D341Med (cell line): ENCODE measurements around the gene HCRTR1.
"Not testable (repeated sequence)": the region's sequence is repeated elsewhere in the genome, so short reads cannot be mapped to it uniquely, and the experiment has no call there.

Experiments
- DNase-seq: peaks from one replicate; pipeline ENCODE4 v3.0.0; 2012; ENCODE audit warnings: low spot score

Gene HCRTR1

DNA sequence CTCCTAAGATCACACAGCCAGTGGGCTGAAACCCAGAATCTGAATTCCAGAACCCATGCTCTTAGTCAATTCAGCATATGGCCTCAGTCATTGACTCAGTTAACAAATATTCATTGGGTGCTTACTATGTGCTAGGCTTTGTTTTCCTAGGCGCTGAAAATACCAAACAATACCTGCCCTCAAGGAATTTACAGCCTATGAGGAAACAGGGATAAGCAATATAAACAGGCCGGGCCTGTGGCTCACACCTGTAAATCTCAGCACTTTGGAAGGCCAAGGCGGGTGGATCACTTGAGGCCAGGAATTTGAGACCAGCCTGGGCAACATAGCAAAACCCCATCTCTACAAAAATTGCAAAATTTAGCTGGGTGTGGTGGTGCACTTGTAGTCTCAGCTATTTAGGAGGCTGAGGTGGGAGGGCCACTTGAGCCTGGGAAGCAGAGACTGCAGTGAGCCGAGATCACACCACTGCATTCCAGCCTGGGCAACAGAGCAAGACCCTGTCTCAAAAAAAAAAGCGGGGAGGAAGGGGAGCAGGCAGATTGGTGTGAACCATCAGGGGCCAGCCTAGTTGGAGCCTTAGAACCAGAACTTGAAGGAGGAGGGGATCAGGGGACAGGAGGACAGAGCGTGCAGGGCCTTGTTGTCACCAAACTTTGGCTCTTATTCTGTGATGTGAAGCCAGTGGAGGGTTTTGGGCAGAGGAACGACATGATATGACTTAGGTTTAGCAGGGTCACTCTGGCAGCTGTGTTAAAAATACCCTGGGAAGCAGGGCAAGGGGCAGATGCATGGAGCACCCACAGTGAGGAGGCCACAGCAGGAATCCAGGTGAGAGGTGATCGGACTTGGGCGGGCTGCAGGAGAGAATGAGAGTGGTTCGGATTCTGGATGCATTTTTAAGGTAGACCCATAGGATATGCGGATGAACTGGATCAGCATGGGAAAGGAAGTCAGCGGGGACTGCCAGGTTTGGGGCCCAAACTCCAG lies 35.4 kb upstream of the HCRTR1 start:
- DNase-seq = no peak

DNA sequence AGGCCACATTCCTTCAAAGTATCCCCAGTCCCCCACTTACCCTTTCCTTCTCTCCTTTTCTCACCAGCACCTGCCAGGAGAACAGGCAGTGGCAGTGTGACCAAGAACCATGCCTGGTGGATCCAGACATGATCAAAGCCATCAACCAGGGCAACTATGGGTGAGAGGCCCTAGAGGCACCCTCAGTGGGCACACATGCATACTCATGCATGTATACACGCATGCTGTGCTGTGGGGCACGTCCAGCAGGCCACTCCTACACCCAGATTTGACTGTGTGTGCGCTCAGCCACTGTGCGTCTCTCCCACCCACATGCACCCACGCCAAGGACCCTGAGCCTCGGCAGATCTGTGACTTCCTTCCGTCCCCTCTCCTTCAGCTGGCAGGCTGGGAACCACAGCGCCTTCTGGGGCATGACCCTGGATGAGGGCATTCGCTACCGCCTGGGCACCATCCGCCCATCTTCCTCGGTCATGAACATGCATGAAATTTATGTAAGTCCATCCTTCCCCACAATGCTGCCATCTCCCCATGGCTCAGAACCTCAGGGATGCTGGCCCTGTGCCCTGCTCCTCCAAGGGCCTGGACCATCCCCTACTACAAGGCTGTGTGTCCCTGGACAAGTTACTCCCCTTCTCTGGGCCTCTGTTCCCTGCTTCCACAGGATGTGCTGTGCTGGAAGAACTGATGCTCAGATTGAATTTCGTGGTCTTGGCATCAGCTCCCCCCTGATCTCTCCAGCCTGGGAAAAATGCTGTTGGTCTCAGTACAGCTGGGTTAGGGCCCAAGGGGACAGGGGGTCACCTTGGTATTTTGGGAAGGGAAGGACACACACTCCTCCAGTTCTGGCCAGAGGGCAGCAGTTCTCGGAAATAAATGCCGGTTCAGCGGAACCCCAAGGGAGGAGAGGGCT lies 34.2 kb upstream of the HCRTR1 start:
- no peak for DNase-seq

DNA sequence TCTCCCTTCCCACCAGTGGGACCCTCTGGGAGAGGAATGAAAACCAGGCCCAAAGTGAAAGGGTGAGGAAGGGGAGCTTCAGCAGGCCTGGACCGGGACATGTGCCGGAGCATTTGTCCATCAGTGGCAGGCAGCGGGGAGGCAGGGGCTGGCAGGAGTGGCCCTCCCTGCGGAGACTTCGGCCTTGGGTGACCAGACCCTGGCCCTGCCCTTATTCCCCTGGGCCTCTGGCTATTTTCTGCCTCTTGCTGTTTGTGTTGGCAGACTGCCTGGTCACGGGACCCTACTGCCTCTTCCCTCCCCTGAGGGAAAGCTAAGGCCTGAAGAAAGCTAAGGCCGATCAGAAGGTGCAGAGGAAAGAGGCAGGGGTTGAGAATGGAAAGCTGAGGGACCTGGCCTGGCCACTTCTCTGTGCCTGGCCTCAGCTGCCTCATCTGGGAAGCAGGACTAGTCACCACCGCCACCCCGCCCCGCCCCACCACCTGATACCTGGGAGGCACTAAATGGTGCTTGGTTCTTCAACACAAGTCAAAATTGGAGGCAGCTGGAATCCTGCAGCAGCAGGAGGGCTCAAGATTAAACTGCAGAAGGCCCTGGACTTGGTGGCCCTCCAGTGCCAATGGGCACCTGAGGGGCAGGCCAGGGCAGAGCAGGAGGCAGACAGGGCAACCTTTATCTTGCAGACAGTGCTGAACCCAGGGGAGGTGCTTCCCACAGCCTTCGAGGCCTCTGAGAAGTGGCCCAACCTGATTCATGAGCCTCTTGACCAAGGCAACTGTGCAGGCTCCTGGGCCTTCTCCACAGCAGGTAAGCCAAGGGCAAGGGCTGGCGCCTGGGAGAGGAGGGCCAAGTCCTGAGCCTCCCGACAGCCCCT lies 33.3 kb upstream of the HCRTR1 start:
- DNase-seq = peak; percentile 13

- no peak for DNase-seq
Observed at GRCh38 chr1:31584869-31585735, 32.4 kb upstream of the HCRTR1 start.

- no peak for DNase-seq
Observed at GRCh38 chr1:31585736-31586365, 31.6 kb upstream of the HCRTR1 start.

GRCh38 chr1:31586376-31587327 lies 30.8 kb upstream of the HCRTR1 start:
- no peak for DNase-seq

- DNase-seq = not testable (repeated sequence)
Observed at GRCh38 chr1:31587328-31587699, 30.2 kb upstream of the HCRTR1 start.

DNA sequence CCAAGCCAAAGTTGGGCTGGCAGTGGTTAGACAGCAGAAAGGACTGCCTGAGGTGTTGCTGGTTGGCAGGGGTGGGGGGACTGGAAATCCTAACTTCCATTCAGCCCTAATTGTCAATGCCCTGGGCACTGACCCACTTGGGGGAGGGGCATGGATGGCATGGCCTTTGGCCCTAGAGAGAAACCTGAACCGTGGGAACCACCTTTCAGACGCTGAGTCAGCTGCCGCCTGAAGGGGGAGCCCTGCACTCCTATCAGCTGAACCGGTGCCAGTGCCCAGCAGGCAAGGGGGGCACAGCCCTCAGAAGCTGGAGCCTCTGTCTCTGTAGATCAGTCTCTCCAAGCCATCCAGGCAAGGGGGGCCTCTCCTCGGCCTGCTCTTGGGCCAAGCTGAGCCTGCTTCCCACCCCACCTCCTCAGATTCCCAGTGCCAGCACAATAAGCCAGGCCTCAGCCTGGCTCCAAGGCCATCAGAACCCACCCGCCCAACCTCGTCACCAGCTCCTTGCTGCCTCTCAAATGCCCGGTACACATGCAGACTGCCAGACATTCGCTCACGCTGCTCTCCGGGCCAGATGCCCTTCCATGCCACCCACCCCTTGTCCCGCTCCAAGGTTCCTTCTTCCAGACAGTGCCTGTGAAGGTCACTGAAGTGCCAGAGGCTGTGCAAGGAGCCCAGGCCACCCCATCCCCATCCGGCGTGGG lies 29.6 kb upstream of the HCRTR1 start:
- peak; percentile 85 for DNase-seq

GRCh38 chr1:31588751-31589515 lies 28.6 kb upstream of the HCRTR1 start:
- no peak for DNase-seq

DNA sequence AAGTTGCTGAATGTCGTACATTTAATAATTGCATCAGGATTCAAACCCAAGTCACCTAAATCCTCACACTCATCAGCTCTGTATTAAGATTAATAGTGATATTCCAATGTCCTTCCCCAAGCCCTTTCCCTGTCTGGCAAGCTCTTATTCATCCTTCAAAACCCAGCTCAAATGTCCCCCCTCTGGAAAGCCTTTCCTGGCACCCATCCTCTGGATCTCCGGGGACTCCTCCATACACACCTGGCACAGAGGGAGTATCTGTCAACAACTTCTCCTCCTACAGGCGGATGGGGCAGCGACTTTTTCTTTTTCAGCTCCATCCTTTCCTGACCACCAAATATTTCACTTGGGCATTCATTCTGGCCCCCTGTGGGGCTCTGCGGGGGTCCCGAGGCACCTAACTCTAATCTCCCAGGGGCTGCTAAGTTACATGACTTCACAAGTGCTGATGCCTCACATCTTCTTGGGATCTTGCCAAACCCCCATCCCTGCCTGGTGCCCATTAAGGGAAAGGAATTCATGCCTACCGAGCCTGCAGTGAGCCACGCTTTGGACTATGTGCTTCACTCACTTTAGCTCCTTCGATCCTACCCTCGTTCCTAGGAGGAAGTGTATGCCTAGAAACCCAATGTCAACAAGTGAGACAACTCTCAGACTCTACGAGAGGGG lies 25.9 kb upstream of the HCRTR1 start:
- DNase-seq = peak; percentile 10

DNA sequence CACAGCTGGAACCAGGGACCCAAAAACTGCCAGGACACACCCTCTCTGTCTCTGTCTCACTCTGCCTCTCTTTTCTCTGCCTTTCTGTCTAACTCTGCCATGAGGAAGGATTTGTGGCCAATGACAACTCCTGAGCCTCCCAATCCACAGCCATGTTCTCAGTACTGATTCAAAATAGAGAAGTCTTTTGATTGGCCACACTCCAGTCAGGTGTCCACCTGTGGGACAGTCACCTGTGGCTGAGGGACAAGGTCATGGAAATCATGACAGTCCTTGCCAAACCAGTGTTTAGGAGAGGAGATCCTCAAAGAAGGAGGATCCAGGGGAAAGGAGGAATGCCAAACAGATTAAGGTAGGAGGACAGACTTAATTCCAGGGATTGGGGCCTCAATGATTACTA lies 25.4 kb upstream of the HCRTR1 start:
- DNase-seq = no peak

DNA sequence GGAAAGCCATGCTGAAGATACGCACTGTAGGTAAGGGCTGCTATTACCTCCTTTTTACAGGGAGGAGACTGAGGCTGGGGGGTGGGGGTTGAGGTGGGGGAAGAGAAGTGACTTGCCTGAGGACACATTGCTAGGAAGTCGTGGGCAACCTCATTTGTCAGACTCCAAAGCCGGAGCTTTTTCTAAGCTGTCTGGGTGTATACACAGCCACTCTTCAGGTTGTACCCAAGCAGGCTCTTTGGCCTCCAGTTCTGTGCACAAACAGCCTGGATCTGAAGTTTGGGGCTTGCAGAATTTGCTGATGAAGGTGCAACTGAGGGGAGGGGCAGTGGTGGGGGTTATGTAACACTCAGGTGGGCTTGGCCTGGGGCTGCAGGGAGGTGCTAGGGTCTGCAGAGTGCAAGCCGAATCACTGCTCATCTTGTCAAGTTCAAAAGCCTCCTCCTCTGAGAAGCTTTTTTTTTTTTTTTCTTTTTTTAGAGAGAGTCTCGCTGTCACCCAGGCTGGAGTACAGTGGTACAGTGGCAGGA lies 24.3 kb upstream of the HCRTR1 start:
- DNase-seq = no peak

GRCh38 chr1:31593770-31594632 lies 23.5 kb upstream of the HCRTR1 start:
- DNase-seq = peak; percentile 83

GRCh38 chr1:31595836-31596736 lies 21.4 kb upstream of the HCRTR1 start:
- DNase-seq = no peak

DNA sequence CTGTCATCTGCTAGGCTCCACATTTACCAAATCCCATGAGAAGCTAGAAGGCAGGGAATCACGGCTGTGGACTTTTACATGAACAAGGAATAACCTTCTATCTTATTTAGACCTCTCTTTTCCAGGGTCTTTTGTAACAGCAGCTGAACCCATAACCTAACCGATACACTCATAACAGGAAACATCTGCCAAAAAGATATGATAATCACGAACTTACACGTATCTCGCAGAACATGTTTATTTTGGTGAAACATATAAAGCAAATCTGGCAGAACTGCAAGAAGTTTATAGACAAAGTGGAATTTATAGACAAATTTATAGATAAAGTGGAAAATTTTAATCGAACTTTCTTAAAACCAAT lies 20.8 kb upstream of the HCRTR1 start:
- peak; percentile 28 for DNase-seq
